Measurements from ENCODE around the gene NPBWR2. TPM values are rescaled to one million over a fixed set of nuclear protein-coding genes. Genes with fewer than 3 reads are reported as not detected.

The NPBWR2 gene
- polyA plus RNA-seq, 1 donor (not counting 4 experiments of a cell fraction or from before 2014, with no cell fraction given), result not detected

DNA sequence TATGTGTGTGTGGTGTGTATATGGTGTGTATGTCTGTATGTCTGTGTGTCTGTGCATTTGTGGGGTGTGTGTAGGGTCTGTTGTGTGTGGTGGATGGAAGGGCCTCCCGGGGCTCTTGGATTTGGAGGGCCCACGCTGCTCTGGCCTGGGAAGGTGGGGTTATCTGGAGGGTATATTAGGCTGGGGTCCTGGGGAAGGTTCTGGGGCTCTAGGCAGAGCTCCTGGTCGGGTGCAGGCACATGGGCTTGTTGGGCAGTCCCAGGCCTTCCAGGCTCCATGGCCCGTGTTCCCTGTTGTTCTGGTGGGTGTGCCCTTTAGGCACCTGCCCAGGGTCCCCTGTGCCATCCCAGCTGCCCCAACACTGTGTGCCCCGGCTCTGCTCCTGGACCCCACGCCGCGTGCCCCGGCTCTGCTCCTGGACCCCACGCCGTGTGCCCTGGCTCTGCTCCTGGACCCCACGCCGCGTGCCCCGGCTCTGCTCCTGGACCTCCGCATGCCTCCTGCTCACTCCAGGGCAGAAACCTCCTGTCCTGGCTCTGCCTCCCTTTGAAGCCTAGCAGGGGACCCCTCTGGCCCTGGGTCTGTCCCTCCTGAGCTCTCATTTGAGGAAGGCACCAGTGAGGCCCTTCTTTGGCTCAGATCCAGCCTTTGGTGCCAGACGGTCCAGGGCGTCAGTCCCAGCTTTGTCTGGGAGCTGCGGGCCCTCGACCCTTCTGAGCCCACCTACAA is 46.7 kb upstream of the NPBWR2 start:
- FAIRE-seq, result no peak

DNA sequence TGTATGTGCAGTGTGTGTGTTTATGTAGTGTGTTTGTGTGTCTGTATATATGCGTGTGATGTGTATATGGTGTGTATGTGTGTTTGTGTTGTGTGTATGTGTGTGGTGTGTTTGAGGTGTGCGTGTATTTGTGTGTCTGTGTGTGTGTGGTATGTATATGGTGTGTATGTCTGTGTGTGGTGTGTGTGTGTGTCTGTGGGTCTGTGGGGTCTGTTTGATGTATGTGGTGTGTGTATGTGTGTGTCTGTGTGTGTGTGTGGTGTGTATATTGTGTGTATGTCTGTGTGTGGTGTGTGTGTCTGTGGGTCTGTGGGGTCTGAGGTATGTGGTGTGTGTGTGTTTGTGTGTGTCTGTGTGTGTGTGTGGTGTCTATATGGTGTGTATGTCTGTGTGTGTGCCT is 46.0 kb upstream of the NPBWR2 start:
- no peaks in the 10 kb centered on the region for H3K9me1 ChIP-seq (ENCODE audit: control insufficient read depth, extremely low read depth, insufficient read depth, low read length)
- no peaks in the 10 kb centered on the region for H4K20me1 ChIP-seq (ENCODE audit: control insufficient read depth, extremely low read depth, insufficient read depth, low read length)
- H3K79me2 ChIP-seq (ENCODE audit: control insufficient read depth, insufficient read depth, low read length), result no peaks in the 10 kb centered on the region
- no peak overlapping the region for H3K4me3 ChIP-seq (ENCODE audit: control insufficient read depth in 2 of 3, extremely low read depth in 1 of 3, insufficient read depth in 2 of 3, low read depth in 1 of 3, low read length in 3 of 3)
- DNase-seq (ENCODE audit: low read depth, low spot score), result no peak
- no peak overlapping the region for H3K9ac ChIP-seq (ENCODE audit: control insufficient read depth, extremely low read depth, insufficient read depth, low read length)
- H3K27me3 ChIP-seq (ENCODE audit: control insufficient read depth, extremely low read depth, insufficient read depth, low read length), result no peaks in the 10 kb centered on the region
- dilution Hi-C loops (cut with MboI; ENCODE audit: extremely low pct_ligation_motif_present, low sequenced_read_pairs), result no loop called here
- TF ChIP-seq EZH2 (IDR thresholded peaks at IDR 0.05; ENCODE audit: low read length), result no peak
- TF ChIP-seq, protein P1, sequence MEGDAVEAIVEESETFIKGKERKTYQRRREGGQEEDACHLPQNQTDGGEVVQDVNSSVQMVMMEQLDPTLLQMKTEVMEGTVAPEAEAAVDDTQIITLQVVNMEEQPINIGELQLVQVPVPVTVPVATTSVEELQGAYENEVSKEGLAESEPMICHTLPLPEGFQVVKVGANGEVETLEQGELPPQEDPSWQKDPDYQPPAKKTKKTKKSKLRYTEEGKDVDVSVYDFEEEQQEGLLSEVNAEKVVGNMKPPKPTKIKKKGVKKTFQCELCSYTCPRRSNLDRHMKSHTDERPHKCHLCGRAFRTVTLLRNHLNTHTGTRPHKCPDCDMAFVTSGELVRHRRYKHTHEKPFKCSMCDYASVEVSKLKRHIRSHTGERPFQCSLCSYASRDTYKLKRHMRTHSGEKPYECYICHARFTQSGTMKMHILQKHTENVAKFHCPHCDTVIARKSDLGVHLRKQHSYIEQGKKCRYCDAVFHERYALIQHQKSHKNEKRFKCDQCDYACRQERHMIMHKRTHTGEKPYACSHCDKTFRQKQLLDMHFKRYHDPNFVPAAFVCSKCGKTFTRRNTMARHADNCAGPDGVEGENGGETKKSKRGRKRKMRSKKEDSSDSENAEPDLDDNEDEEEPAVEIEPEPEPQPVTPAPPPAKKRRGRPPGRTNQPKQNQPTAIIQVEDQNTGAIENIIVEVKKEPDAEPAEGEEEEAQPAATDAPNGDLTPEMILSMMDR (optimal IDR thresholded peaks at IDR 0.05 in 1 of 3, IDR thresholded peaks at IDR 0.05 in 1 of 3, conservative IDR thresholded peaks at IDR 0.05 in 1 of 3; ENCODE audit: extremely low read depth in 1 of 3, insufficient read depth in 2 of 3, low read length in 3 of 3), result no peak
- no peaks in the 10 kb centered on the region for H3K36me3 ChIP-seq (ENCODE audit: control insufficient read depth in 2 of 2, extremely low read depth in 1 of 2, insufficient read depth in 2 of 2, low read length in 2 of 2)
- H3K9me3 ChIP-seq (ENCODE audit: control insufficient read depth, low read depth, low read length), result peaks cover 6% of the 10 kb centered on the region
- H3K4me2 ChIP-seq (ENCODE audit: control insufficient read depth, extremely low read depth, insufficient read depth, low read depth, low read length), result no peak overlapping the region
- H3K4me1 ChIP-seq (ENCODE audit: control insufficient read depth, extremely low read depth, insufficient read depth, low read length), result peaks cover 13% of the 10 kb centered on the region
- no peak overlapping the region for H2AFZ ChIP-seq (ENCODE audit: control insufficient read depth, low read length)
- H3K27ac ChIP-seq (ENCODE audit: control insufficient read depth, insufficient read depth, low read length), result no peak overlapping the region
- no peak for FAIRE-seq

More for the DNA sequence above, 46.7 kb upstream of the NPBWR2 start:
- peaks cover 13% of the 10 kb centered on the region for H3K4me1 ChIP-seq (ENCODE audit: control insufficient read depth, extremely low read depth, insufficient read depth, low read length)
- no peak overlapping the region for H3K4me2 ChIP-seq (ENCODE audit: control insufficient read depth, extremely low read depth, insufficient read depth, low read depth, low read length)
- dilution Hi-C loops (cut with MboI; ENCODE audit: extremely low pct_ligation_motif_present, low sequenced_read_pairs), result no loop called here
- H3K9me3 ChIP-seq (ENCODE audit: control insufficient read depth, low read depth, low read length), result peaks cover 6% of the 10 kb centered on the region
- H3K4me3 ChIP-seq (ENCODE audit: control insufficient read depth in 2 of 3, extremely low read depth in 1 of 3, insufficient read depth in 2 of 3, low read depth in 1 of 3, low read length in 3 of 3), result no peak overlapping the region
- no peak for DNase-seq (ENCODE audit: low read depth, low spot score)
- H4K20me1 ChIP-seq (ENCODE audit: control insufficient read depth, extremely low read depth, insufficient read depth, low read length), result no peaks in the 10 kb centered on the region
- no peaks in the 10 kb centered on the region for H3K79me2 ChIP-seq (ENCODE audit: control insufficient read depth, insufficient read depth, low read length)
- no peaks in the 10 kb centered on the region for H3K9me1 ChIP-seq (ENCODE audit: control insufficient read depth, extremely low read depth, insufficient read depth, low read length)
- no peak overlapping the region for H2AFZ ChIP-seq (ENCODE audit: control insufficient read depth, low read length)
- no peak overlapping the region for H3K9ac ChIP-seq (ENCODE audit: control insufficient read depth, extremely low read depth, insufficient read depth, low read length)
- no peak overlapping the region for H3K27ac ChIP-seq (ENCODE audit: control insufficient read depth, insufficient read depth, low read length)
- no peaks in the 10 kb centered on the region for H3K36me3 ChIP-seq (ENCODE audit: control insufficient read depth in 2 of 2, extremely low read depth in 1 of 2, insufficient read depth in 2 of 2, low read length in 2 of 2)
- no peaks in the 10 kb centered on the region for H3K27me3 ChIP-seq (ENCODE audit: control insufficient read depth, extremely low read depth, insufficient read depth, low read length)
- no peak for TF ChIP-seq EZH2 (IDR thresholded peaks at IDR 0.05; ENCODE audit: low read length)
- TF ChIP-seq, protein P1 (optimal IDR thresholded peaks at IDR 0.05 in 1 of 3, IDR thresholded peaks at IDR 0.05 in 1 of 3, conservative IDR thresholded peaks at IDR 0.05 in 1 of 3; ENCODE audit: extremely low read depth in 1 of 3, insufficient read depth in 2 of 3, low read length in 3 of 3), result no peak

All from keratinocyte (primary cell).